HPDE6-E6E7 (cell line): Measurements from ENCODE around the gene ZMIZ2.
"Not testable (repeated sequence)": the region's sequence is repeated elsewhere in the genome, so short reads cannot be mapped to it uniquely, and the experiment has no call there.

ENCODE experiments used
- DNase-seq: peaks from one replicate; pipeline ENCODE4 v3.0.0; 2011; ENCODE audit warnings: missing footprints; ENCODE audit errors: extremely low spot score

Gene ZMIZ2

DNA sequence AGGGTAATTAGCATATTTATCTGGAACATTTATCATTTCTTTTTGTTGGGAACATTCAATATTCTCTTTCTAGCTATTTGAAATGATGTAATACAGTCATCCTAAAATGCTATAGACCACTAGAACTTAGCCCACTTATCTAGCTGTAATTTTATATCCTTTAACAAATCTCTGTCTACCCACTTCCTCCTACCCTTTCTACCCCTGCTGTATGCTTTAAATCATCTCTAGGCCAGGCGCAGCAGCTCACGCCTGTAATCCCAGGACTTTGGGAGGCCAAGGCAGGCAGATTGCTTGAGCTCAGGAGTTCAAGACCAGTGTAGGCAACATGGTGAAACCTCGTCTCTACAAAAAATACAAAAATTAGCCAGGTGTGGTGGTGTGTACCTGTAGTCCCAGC, 25.8 kb downstream of the ZMIZ2 start:
- DNase-seq, result not testable (repeated sequence)

DNA sequence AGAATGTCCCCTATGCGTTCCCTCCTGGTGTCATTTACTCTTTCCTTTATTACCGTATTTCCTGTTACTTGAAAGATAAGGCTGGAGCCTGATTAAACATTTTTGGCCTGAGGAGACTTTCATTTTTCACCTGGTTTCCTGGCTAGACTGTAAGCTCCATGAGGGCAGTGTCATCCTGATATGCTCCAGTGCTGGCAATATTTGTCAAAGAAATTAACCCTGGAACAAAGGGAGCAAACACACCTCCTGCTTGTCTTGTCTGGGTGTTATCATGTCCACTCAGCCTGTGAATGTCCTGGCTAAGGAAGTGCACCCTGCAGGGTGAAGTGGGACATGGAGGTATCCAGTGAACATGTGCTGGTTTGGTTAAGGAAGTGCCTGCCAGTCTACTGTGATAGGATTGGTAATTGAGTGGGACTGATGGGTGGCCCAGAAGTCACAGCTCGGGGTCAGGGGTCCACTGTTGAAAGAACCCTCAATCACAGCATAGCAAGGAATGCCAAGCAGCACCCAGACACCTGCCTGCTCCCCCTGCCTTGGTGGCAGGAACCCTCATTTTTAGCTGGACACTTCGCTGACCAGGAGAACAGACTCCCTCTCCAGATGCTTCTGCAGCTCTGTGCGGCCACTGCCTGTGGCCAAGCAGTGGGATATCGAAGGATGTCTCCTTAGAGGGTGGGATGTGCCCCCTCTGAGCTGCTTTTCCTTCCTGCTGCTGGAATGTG, 26.9 kb downstream of the ZMIZ2 start:
- DNase-seq, result no peak

DNA sequence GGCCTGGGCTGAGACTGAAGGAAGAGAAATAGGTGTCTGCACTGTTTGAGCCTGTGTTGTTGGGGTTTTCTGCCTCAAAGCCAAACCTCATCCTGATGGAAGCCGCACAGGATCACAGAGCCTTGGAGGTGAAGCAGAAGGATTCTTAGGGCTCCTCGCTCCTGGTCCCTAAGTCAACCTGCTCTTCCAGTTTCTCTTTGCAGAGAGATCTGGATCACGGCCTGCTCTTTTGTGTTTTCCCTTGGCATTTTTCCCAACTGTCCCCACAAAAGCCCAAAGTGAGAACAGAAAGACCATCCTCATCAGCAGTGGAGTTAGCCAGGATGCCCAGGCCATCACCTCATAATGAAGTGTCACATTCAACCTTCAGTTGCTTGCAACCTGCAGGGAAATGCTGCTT, 27.6 kb downstream of the ZMIZ2 start:
- DNase-seq, result no peak

DNA sequence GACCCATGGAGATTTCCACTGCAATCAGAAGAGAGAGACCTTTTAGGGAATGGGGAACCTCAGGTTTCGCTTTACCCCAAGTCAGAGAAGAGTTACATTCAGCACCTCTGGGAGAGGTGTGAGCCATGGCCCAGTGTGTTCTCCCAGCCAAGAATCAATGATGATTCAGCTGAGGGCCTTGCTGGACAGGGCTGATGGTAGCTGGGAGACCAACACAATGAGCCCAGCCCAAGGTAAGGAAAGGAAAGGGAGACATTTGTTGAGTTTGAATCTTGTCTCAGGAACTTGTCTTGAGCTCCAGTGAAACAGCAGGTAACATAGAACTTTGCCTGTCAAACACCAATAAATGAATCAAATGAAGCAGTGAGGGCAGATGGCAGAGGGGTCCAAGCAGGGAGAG, 33.8 kb downstream of the ZMIZ2 start:
- no peak for DNase-seq

DNA sequence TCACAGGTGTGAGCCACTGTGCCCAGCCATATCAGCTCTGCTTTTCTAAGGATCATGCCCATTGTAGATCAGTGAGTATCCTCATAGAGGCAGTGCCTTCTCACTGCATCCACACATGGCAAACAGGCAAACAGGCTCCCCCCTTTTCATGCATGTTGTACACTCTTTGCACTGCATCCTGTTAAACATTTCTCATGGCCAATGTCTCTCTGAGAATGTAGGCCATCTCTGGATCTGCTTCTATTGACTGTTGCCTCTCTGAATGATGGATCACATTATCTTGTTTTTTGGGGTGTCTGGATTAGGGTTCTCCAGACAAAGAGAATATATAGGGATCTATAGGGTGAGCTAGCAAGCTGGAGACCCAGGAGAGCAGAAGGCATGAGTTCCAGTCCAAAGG, 34.8 kb downstream of the ZMIZ2 start:
- no peak for DNase-seq

DNA sequence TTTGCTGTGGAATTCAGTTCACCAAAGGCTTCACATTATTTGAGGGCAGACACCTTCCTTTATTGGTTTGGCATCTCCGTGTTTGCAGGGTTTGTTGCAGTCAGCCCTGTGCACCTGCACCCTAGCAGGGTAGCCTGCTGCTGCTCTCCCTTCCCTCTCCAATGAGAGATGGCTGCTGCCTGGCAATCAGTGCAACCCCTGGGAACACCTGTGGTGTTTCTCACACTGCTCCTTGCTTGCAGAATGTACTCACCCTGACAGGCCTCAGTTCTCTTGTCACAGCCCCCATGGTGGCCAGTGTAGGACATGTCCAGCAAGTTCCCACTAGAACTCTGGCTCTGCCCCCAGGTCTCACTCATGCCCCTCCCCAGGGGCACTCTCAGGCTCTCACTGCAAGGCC, 35.7 kb downstream of the ZMIZ2 start:
- no peak for DNase-seq

DNA sequence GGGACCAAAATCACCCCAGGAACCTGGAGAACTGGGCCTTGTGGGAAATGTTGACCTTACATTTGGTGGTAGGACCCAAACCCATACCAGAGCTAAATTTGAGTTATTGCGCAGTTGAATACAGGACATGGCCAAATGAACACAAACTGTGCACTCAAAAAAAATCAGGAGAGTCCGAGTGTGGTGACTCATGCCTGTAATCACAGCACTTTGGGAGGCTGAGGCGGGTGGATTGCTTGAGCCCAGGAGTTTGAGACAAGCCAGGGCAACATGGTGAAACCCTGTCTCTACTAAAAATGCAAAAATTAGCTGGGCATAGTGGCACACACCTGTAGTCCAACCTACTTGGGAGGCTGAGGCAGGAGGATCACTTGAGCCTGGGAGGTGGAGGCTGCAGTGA, 36.6 kb downstream of the ZMIZ2 start:
- DNase-seq, result not testable (repeated sequence)

DNA sequence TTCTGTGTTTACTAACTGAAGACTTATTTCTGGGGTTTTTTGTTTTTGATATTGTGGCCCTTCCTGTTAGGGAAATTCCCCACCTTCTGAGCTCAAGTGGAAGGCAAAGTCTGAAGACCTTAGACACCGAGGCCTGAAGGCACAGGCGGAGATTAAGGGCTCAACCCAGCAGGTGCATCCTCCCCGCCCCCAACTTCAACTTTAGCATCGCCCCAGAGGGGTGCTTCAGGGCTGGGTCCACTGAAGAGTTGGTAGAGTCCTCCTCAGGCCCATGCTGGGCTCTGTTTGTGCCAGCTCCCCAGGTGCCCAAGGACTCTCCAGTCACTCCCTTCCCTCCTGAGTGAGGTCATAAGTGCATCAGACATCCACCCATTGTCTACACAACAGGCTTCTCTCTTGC, 38.4 kb downstream of the ZMIZ2 start:
- DNase-seq, result no peak

DNA sequence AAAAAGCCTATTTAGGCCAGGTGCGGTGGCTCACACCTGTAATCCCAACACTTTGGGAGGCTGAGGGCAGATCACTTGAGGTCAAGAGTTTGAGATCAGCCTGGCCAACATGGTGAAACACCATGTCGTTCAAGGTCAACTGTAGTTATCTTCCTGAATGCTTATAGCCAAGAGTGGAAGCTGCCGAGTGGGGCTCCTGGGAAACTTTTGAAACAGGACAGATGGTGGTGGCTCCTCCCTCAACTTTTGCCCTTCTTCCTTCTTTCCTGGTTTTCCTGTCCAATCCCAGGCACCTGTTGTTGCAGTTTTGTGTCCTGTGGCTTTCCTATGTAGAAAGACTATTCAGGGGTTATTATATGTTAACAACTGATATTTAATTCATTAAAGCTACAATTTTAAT, 39.1 kb downstream of the ZMIZ2 start:
- no peak for DNase-seq

DNA sequence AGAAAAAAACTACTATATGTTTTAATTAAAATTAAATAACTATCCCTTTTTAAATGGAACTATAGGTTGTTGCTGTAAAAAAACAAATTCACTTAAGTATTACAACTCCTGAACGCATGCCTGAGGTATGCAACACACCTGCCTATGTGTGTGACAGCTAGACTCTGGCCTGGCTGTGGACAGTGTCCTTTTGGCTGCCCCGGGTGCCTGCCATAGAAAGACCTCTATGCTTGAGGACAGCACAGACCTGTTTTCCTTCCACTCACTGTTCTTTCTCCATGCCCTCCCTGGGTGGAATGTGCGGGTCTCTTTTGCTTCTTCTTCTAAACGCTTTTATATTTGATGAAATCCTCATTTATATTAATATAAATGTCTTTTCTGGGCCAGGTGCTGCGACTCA, 41.3 kb downstream of the ZMIZ2 start:
- DNase-seq, result no peak

DNA sequence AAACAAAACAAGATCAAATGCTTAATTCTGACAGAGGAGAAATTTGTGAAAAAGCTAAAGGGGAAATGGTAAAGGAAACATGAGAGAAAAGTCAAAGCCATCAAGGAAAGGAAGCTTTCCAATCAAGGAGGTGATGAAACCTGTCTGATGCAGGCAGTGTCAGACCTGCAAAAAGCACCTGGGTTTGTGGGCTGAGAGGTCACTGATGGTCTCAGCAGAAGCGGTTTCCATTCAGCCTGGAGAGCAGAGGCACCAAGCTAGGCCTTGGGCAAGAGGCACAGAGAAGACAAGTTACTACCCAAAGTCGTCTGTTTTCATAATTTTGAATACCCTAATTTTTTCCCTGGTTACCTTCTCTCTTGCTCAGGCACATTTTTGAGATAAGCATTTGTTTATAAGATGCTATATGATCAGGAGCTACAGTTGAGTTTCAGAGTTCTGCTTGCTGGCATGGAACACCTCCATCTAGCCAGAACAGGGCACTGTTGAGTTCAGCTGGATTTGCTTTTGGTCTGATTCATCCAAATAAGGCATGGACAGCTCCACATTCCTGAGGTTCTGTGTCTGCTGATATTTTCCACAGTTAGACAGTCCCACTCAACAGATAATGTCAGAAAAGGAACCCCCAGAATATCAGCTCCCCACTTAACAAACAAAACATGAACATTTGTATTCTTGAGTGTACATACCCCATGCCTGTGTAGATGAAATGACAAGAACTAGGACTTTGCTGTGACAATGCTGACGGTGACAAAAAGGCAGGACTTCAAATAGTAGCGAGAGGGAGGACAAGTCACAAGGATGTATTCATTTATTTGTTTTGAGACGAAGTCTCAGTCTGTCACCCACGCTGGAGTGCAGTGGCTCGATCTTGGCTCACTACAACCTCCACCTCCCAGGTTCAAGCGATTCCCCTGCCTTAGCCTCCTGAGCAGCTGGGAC, 42.9 kb downstream of the ZMIZ2 start:
- no peak for DNase-seq

DNA sequence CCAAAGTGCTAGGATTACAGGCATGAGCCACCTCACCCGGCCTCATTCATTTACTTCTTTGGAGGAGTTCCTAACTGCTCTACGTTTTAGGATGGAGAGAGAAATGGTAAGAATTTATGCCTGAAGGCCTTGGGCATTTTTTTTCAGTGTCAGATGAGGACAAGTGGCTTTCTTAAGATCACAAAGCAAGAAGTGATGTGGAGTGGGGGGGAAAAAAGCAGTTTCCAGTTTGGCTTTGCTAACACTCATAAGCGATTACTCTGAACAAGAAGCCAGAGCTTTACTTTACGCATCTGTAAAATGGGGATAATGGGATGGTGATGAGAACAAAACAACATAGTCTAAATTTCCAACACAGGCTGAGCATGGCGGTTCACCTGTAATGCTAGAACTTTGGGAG, 45.3 kb downstream of the ZMIZ2 start:
- DNase-seq, result no peak

DNA sequence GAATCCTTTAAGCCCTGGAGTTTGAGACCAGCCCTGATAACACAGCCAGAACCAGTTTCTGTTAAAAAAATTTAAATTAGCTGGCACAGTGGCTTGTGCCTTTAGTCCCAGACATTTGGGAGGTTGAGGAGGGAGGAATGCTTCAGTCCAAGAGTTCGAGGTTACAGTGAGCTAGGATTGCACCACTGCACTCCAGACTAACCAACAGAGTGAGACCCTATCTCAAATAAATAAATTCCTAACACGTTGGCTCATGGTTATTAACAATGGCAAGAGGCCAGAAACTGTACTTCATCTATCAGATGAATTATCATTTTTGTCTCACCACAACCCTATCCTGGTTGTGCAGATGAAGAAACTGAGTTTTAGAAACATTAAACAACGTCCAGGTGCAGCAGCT, 45.7 kb downstream of the ZMIZ2 start:
- DNase-seq, result no peak

DNA sequence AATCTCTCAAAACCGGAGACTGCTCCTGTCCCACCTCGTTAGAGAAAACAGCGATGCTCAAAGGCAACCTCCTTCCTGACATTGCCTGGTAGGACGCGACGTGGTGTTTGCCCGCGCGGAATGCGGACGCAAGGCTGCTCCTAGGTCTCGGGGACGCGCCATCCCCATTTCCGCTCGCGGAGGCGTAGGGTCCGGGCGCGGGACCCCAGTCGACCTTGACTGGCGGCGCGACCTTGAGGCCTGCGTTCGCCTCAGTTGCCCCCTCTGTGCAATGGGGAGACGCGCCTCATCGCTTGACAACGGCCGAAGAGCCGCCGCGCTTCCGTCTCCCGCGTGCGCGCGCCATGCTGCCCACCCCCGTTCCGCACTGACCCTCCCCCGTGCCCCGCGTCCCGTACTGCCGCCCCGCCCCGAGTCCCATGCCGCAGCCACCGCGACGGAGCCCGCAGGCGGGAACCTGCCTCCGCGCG, 47.4 kb downstream of the ZMIZ2 start:
- DNase-seq, result no peak

DNA sequence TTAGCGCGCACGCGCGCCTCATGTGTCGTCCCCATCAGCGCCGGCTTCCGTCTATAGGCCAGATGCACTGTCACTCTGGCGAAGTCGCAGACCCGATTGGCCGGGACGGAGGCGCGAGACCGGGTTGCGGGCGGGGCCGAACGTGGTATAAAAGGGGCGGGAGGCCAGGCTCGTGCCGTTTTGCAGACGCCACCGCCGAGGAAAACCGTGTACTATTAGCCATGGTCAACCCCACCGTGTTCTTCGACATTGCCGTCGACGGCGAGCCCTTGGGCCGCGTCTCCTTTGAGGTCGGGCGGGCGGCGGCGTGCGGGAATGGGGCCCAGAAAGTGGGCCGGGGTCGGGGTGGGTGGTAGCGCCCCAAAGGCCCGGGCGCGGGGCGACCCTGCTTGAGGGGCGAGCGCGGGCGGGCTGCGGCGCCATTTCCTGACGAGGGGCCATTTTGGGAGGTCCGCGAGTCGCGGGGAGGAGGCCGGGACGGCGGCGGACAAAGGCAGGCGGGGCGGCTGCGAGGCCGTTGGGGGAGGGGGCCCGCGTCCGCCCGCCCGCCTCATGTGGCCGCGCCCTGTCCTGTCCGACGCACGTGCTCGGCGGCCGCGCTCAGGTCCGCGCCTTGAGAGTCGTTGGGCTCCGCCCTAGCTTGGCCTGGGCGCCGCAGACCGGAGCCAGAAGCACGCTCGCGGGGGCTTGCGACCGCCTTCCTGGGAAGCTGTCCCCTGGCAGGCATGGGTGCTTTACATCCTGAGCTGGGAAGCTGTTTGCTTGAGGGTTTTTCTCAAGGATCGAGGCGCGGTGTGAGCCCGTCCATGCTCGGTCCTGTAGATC, 48.1 kb downstream of the ZMIZ2 start, which contains the start of gene PPIA:
Gene PPIA, plus strand, starts transcription at position 178 of the 825 bp plus-strand sequence. Its CDS starts 44 bp downstream, at position 222.
- peak; percentile 98 for DNase-seq

DNA sequence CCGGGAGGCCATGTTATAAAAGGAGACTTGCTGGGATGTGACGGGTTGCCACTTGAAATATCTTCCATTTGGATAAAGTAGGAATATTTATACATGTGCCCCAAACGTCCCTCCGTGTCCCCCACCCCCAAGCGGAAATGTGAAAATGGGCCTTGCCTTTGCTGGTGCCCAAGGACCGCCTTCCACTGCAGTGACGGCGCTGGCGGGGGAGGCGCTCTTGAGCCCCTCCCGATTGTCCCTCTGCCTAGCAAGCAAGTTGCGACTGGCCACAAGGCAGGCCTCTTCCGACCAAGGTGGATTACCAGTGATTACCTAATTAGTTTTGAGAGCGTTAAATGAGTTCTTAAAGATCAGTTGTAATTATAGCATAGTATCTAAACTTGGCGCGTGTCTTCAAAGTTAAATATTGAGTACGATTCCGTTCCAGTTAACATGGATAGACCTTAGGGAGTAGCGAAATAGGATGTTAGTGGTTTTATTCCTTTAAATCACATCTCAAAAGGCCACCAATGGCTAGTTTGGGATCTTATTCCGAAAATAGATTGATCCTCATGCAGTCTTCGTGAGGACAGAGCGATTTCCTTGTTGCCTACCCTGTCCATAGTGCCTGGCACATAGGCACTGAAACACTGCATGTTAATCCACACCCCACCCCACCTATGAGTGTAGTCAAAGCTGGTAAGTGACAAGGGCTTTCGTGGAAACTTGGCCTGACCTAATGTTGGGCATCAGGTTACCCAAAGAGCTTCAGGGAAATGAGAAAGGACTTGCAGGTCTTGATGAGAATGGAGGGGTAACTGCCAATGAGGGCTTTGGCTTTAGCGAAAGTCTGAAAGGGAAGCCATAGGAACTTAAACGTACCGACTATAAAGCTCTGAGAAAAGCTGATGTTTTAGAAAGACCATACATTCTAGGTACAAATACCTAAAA, 48.9 kb downstream of the ZMIZ2 start:
- DNase-seq, result peak; percentile 76

DNA sequence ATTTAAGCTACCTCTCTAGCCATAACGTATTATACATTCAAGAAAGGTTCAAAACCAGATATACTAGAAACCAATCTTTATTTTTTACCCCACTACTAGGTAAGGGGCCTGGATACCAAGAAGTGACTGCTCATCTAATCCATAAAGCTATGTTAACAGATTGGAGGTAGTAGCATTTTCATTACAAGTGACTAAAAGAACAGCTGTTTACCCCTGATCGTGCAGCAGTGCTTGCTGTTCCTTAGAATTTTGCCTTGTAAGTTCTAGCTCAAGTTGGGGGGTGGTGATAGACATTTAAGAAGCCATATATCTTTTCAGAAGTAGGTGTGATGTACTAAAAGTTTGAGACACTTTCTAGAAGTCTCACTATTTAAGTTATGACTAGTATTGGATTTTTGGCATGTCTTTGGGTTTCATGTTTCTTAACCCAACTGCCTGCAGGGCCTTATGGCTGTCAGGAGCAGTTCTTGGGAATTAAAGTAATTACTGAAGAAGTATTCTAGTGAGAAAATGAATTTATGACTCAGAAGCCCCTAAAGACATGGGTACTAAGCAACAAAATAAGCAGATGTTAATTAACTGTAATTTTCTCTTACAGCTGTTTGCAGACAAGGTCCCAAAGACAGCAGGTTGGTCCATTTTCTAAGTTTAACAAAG, 50.1 kb downstream of the ZMIZ2 start:
- no peak for DNase-seq

DNA sequence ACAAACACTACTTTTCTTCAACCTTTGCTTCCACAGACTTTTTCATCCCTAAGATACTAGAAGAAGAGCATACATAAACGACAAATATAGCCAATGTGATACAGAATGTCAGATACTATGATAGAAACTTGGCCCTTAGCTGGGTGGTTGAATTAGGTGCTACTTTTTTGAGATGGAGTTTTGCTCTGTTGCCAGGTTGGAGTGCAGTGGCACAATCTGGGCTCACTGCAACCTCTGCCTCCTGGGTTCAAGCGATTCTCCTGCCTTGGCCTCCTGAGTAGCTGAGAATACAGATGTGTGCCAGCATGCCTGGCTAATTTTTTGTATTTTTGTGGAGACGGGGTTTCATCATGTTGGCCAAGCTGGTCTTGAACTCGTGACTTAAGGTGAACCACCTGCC, 51.3 kb downstream of the ZMIZ2 start:
- DNase-seq, result no peak

DNA sequence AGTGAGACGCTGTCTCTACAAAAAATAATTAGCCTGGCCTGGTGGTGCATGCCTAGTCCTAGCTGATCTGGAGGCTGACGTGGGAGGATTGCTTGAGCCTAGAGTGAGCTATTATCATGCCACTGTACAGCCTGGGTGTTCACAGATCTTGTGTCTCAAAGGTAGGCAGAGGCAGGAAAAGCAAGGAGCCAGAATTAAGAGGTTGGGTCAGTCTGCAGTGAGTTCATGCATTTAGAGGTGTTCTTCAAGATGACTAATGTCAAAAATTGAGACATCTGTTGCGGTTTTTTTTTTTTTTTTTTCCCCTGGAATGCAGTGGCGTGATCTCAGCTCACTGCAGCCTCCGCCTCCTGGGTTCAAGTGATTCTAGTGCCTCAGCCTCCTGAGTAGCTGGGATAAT, 53.2 kb downstream of the ZMIZ2 start:
- no peak for DNase-seq

DNA sequence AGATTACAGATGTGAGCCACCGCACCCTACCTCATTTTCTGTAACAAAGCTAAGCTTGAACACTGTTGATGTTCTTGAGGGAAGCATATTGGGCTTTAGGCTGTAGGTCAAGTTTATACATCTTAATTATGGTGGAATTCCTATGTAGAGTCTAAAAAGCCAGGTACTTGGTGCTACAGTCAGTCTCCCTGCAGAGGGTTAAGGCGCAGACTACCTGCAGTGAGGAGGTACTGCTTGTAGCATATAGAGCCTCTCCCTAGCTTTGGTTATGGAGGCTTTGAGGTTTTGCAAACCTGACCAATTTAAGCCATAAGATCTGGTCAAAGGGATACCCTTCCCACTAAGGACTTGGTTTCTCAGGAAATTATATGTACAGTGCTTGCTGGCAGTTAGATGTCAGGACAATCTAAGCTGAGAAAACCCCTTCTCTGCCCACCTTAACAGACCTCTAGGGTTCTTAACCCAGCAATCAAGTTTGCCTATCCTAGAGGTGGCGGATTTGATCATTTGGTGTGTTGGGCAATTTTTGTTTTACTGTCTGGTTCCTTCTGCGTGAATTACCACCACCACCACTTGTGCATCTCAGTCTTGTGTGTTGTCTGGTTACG, 53.9 kb downstream of the ZMIZ2 start:
- DNase-seq, result no peak
